SH-SY5Y (cell line): Measurements from ENCODE around the gene NPEPL1.

Experiments used
- GATA2 ChIP-seq: IDR thresholded peaks from 2 replicates; pipeline ENCODE4 v1.6.1; 2011; ENCODE audit warnings: mild to moderate bottlenecking, low read depth, low read length
- GATA3 ChIP-seq: IDR thresholded peaks from 2 replicates; pipeline ENCODE4 v1.6.1; 2011; ENCODE audit warnings: low read depth, mild to moderate bottlenecking, low read length, moderate library complexity

Gene NPEPL1

GRCh38 chr20:58692579-58693225 is at the start of gene NPEPL1:
Gene NPEPL1 (plus strand): TSS chr20:58692800. CDS start chr20:58692901, 101 bp downstream.
- no peak for TF ChIP-seq GATA2
- no peak for TF ChIP-seq GATA3

- TF ChIP-seq GATA2 = no peak
- TF ChIP-seq GATA3 = no peak
Measured at GRCh38 chr20:58645412-58645968, 47.1 kb upstream of the NPEPL1 start.

GRCh38 chr20:58646257-58646656 is 46.3 kb upstream of the NPEPL1 start:
- TF ChIP-seq GATA3 = no peak
- TF ChIP-seq GATA2 = no peak

GRCh38 chr20:58646703-58647102 is 45.9 kb upstream of the NPEPL1 start:
- TF ChIP-seq GATA3 = no peak
- TF ChIP-seq GATA2 = no peak

- TF ChIP-seq GATA3 (no peak; the same call in none of the 2 replicates), GATA2 (peak; percentile 82)
Measured at GRCh38 chr20:58647162-58647795, 45.3 kb upstream of the NPEPL1 start.

GRCh38 chr20:58647796-58648501 is 44.7 kb upstream of the NPEPL1 start:
- no peak for TF ChIP-seq GATA3
- no peak for TF ChIP-seq GATA2

- TF ChIP-seq GATA2 (no peak), GATA3 (no peak)
Measured at GRCh38 chr20:58649288-58650180, 43.1 kb upstream of the NPEPL1 start.

GRCh38 chr20:58650181-58650775 is 42.3 kb upstream of the NPEPL1 start:
- TF ChIP-seq GATA3 (no peak), GATA2 (no peak)

GRCh38 chr20:58650776-58651558 is 41.6 kb upstream of the NPEPL1 start, which contains the start of gene STX16:
Gene STX16 (plus strand): TSS chr20:58651283. CDS start chr20:58652007, 724 bp downstream.
- TF ChIP-seq GATA2 (no peak), GATA3 (no peak)

GRCh38 chr20:58651559-58651945 is 41.0 kb upstream of the NPEPL1 start:
- TF ChIP-seq GATA2 = no peak
- TF ChIP-seq GATA3 = no peak

GRCh38 chr20:58651946-58652605 is 40.5 kb upstream of the NPEPL1 start:
- TF ChIP-seq GATA3 (no peak), GATA2 (no peak)
